Measurements from ENCODE around the gene WDFY2.
A peak's percentile ranks its signal among the peaks of the same experiment; 100 is the strongest.
"Not testable (repeated sequence)": the region's sequence is repeated elsewhere in the genome, so short reads cannot be mapped to it uniquely, and the experiment has no call there.

The WDFY2 gene

GRCh38 chr13:51632591-51633362 is 48.5 kb downstream of the WDFY2 start:
- DNase-seq = no peak

GRCh38 chr13:51635137-51635878 is 51.0 kb downstream of the WDFY2 start:
- no peak for DNase-seq

GRCh38 chr13:51636349-51636890 is 52.2 kb downstream of the WDFY2 start:
- no peak for DNase-seq

- no peak for DNase-seq
Observed at GRCh38 chr13:51637852-51638215, 53.6 kb downstream of the WDFY2 start.

GRCh38 chr13:51638216-51638871 is 54.1 kb downstream of the WDFY2 start:
- no peak for DNase-seq

GRCh38 chr13:51639171-51639570 is 54.9 kb downstream of the WDFY2 start:
- DNase-seq = no peak

GRCh38 chr13:51640696-51641095 is 56.4 kb downstream of the WDFY2 start:
- DNase-seq = not testable (repeated sequence)

GRCh38 chr13:51643105-51643881 is 59.0 kb downstream of the WDFY2 start:
- no peak for DNase-seq

GRCh38 chr13:51643882-51644281 is 59.6 kb downstream of the WDFY2 start:
- no peak for DNase-seq

GRCh38 chr13:51644654-51645053 is 60.4 kb downstream of the WDFY2 start:
- no peak for DNase-seq

- peak; percentile 21 for DNase-seq
Observed at GRCh38 chr13:51645154-51645650, 60.9 kb downstream of the WDFY2 start.

- no peak for DNase-seq
Observed at GRCh38 chr13:51645761-51646670, 61.8 kb downstream of the WDFY2 start.

- no peak for DNase-seq
Observed at GRCh38 chr13:51647067-51647466, 62.8 kb downstream of the WDFY2 start.

- DNase-seq = not testable (repeated sequence)
Observed at GRCh38 chr13:51652193-51652592, 67.9 kb downstream of the WDFY2 start.

GRCh38 chr13:51659276-51660127 is 75.2 kb downstream of the WDFY2 start:
- no peak for DNase-seq

GRCh38 chr13:51660813-51661212 is 76.6 kb downstream of the WDFY2 start:
- no peak for DNase-seq

- no peak for DNase-seq
Observed at GRCh38 chr13:51663973-51664957, 80.0 kb downstream of the WDFY2 start.

GRCh38 chr13:51665456-51665855 is 81.2 kb downstream of the WDFY2 start:
- no peak for DNase-seq

- no peak for DNase-seq
Observed at GRCh38 chr13:51666374-51666773, 82.1 kb downstream of the WDFY2 start.
